ENCODE results near the gene SCMH1.

Gene SCMH1

GRCh38 chr1:41174170-41174569 lies 67.9 kb downstream of the SCMH1 start:
- no peaks in the 10 kb centered on the region for H3K9me3 ChIP-seq (ENCODE audit: control insufficient read depth in 2 of 2, low read length in 2 of 2)

GRCh38 chr1:41173651-41174050 lies 68.5 kb downstream of the SCMH1 start:
- H3K27me3 ChIP-seq (ENCODE audit: control insufficient read depth in 1 of 2, insufficient read depth in 2 of 2, low read length in 2 of 2) = no peaks in the 10 kb centered on the region
- H3K36me3 ChIP-seq (ENCODE audit: control insufficient read depth in 2 of 2, insufficient read depth in 2 of 2, low read length in 2 of 2) = no peaks in the 10 kb centered on the region
- no peak overlapping the region for H3K9ac ChIP-seq (ENCODE audit: low read length in 2 of 2)
- H3K4me1 ChIP-seq (ENCODE audit: control insufficient read depth, insufficient read depth, low read length) = no peaks in the 10 kb centered on the region
- no peak overlapping the region for H3K4me3 ChIP-seq (ENCODE audit: low read length in 2 of 2)
- H3K9me3 ChIP-seq (ENCODE audit: control insufficient read depth in 2 of 2, low read length in 2 of 2) = no peaks in the 10 kb centered on the region
- H3K27ac ChIP-seq (ENCODE audit: low read length) = no peak overlapping the region

More at GRCh38 chr1:41174170-41174569, 67.9 kb downstream of the SCMH1 start:
- Histone ChIP-seq H3K4me1 (ENCODE audit: control insufficient read depth, insufficient read depth, low read length) (no peaks in the 10 kb centered on the region), H3K9ac (ENCODE audit: low read length in 2 of 2) (no peak overlapping the region), H3K4me3 (ENCODE audit: low read length in 2 of 2) (no peak overlapping the region), H3K27me3 (ENCODE audit: control insufficient read depth in 1 of 2, insufficient read depth in 2 of 2, low read length in 2 of 2) (no peaks in the 10 kb centered on the region), H3K27ac (ENCODE audit: low read length) (no peak overlapping the region), H3K36me3 (ENCODE audit: control insufficient read depth in 2 of 2, insufficient read depth in 2 of 2, low read length in 2 of 2) (no peaks in the 10 kb centered on the region)

GRCh38 chr1:41171266-41171874 lies 70.7 kb downstream of the SCMH1 start:
- no peaks in the 10 kb centered on the region for H3K4me1 ChIP-seq (ENCODE audit: control insufficient read depth, insufficient read depth, low read length)
- no peaks in the 10 kb centered on the region for H3K27me3 ChIP-seq (ENCODE audit: control insufficient read depth in 1 of 2, insufficient read depth in 2 of 2, low read length in 2 of 2)
- H3K4me3 ChIP-seq (ENCODE audit: low read length in 2 of 2) = no peak overlapping the region
- H3K36me3 ChIP-seq (ENCODE audit: control insufficient read depth in 2 of 2, insufficient read depth in 2 of 2, low read length in 2 of 2) = no peaks in the 10 kb centered on the region
- H3K27ac ChIP-seq (ENCODE audit: low read length) = no peak overlapping the region
- H3K9ac ChIP-seq (ENCODE audit: low read length in 2 of 2) = no peak overlapping the region
- H3K9me3 ChIP-seq (ENCODE audit: control insufficient read depth in 2 of 2, low read length in 2 of 2) = no peaks in the 10 kb centered on the region

- Histone ChIP-seq H3K36me3 (ENCODE audit: control insufficient read depth in 2 of 2, insufficient read depth in 2 of 2, low read length in 2 of 2) (no peaks in the 10 kb centered on the region), H3K4me1 (ENCODE audit: control insufficient read depth, insufficient read depth, low read length) (no peaks in the 10 kb centered on the region)
Measured at GRCh38 chr1:41169799-41170180, 72.3 kb downstream of the SCMH1 start.

GRCh38 chr1:41169066-41169798 lies 72.9 kb downstream of the SCMH1 start:
- Histone ChIP-seq H3K9me3 (ENCODE audit: control insufficient read depth in 2 of 2, low read length in 2 of 2) (no peaks in the 10 kb centered on the region), H3K4me1 (ENCODE audit: control insufficient read depth, insufficient read depth, low read length) (no peaks in the 10 kb centered on the region), H3K9ac (ENCODE audit: low read length in 2 of 2) (no peak overlapping the region), H3K27ac (ENCODE audit: low read length) (no peak overlapping the region), H3K27me3 (ENCODE audit: control insufficient read depth in 1 of 2, insufficient read depth in 2 of 2, low read length in 2 of 2) (no peaks in the 10 kb centered on the region), H3K36me3 (ENCODE audit: control insufficient read depth in 2 of 2, insufficient read depth in 2 of 2, low read length in 2 of 2) (no peaks in the 10 kb centered on the region), H3K4me3 (ENCODE audit: low read length in 2 of 2) (no peak overlapping the region)

More at GRCh38 chr1:41169799-41170180, 72.3 kb downstream of the SCMH1 start:
- Histone ChIP-seq H3K9ac (ENCODE audit: low read length in 2 of 2) (no peak overlapping the region), H3K4me3 (ENCODE audit: low read length in 2 of 2) (no peak overlapping the region), H3K27ac (ENCODE audit: low read length) (no peak overlapping the region), H3K9me3 (ENCODE audit: control insufficient read depth in 2 of 2, low read length in 2 of 2) (no peaks in the 10 kb centered on the region), H3K27me3 (ENCODE audit: control insufficient read depth in 1 of 2, insufficient read depth in 2 of 2, low read length in 2 of 2) (no peaks in the 10 kb centered on the region)

- no peaks in the 10 kb centered on the region for H3K27me3 ChIP-seq (ENCODE audit: control insufficient read depth in 1 of 2, insufficient read depth in 2 of 2, low read length in 2 of 2)
- H3K9me3 ChIP-seq (ENCODE audit: control insufficient read depth in 2 of 2, low read length in 2 of 2) = no peaks in the 10 kb centered on the region
- no peaks in the 10 kb centered on the region for H3K36me3 ChIP-seq (ENCODE audit: control insufficient read depth in 2 of 2, insufficient read depth in 2 of 2, low read length in 2 of 2)
- H3K27ac ChIP-seq (ENCODE audit: low read length) = no peak overlapping the region
- no peak overlapping the region for H3K4me3 ChIP-seq (ENCODE audit: low read length in 2 of 2)
- no peak overlapping the region for H3K9ac ChIP-seq (ENCODE audit: low read length in 2 of 2)
- no peaks in the 10 kb centered on the region for H3K4me1 ChIP-seq (ENCODE audit: control insufficient read depth, insufficient read depth, low read length)
Measured at GRCh38 chr1:41167667-41168066, 74.4 kb downstream of the SCMH1 start.

GRCh38 chr1:41164727-41165126 lies 77.4 kb downstream of the SCMH1 start:
- Histone ChIP-seq H3K27me3 (ENCODE audit: control insufficient read depth in 1 of 2, insufficient read depth in 2 of 2, low read length in 2 of 2) (no peaks in the 10 kb centered on the region), H3K9me3 (ENCODE audit: control insufficient read depth in 2 of 2, low read length in 2 of 2) (no peaks in the 10 kb centered on the region), H3K4me1 (ENCODE audit: control insufficient read depth, insufficient read depth, low read length) (no peaks in the 10 kb centered on the region), H3K4me3 (ENCODE audit: low read length in 2 of 2) (no peak overlapping the region), H3K27ac (ENCODE audit: low read length) (no peak overlapping the region), H3K9ac (ENCODE audit: low read length in 2 of 2) (no peak overlapping the region), H3K36me3 (ENCODE audit: control insufficient read depth in 2 of 2, insufficient read depth in 2 of 2, low read length in 2 of 2) (no peaks in the 10 kb centered on the region)

- no peak overlapping the region for H3K9ac ChIP-seq (ENCODE audit: low read length in 2 of 2)
- no peaks in the 10 kb centered on the region for H3K27me3 ChIP-seq (ENCODE audit: control insufficient read depth in 1 of 2, insufficient read depth in 2 of 2, low read length in 2 of 2)
- no peak overlapping the region for H3K27ac ChIP-seq (ENCODE audit: low read length)
- H3K4me3 ChIP-seq (ENCODE audit: low read length in 2 of 2) = no peak overlapping the region
- no peaks in the 10 kb centered on the region for H3K9me3 ChIP-seq (ENCODE audit: control insufficient read depth in 2 of 2, low read length in 2 of 2)
- no peaks in the 10 kb centered on the region for H3K4me1 ChIP-seq (ENCODE audit: control insufficient read depth, insufficient read depth, low read length)
- H3K36me3 ChIP-seq (ENCODE audit: control insufficient read depth in 2 of 2, insufficient read depth in 2 of 2, low read length in 2 of 2) = no peaks in the 10 kb centered on the region
Measured at GRCh38 chr1:41162441-41162840, 79.7 kb downstream of the SCMH1 start.

GRCh38 chr1:41161846-41162245 lies 80.3 kb downstream of the SCMH1 start:
- Histone ChIP-seq H3K27ac (ENCODE audit: low read length) (no peak overlapping the region), H3K4me3 (ENCODE audit: low read length in 2 of 2) (no peak overlapping the region), H3K36me3 (ENCODE audit: control insufficient read depth in 2 of 2, insufficient read depth in 2 of 2, low read length in 2 of 2) (no peaks in the 10 kb centered on the region)

GRCh38 chr1:41160498-41161110 lies 81.5 kb downstream of the SCMH1 start:
- H3K27ac ChIP-seq (ENCODE audit: low read length) = no peak overlapping the region
- no peaks in the 10 kb centered on the region for H3K36me3 ChIP-seq (ENCODE audit: control insufficient read depth in 2 of 2, insufficient read depth in 2 of 2, low read length in 2 of 2)

More at GRCh38 chr1:41161846-41162245, 80.3 kb downstream of the SCMH1 start:
- no peaks in the 10 kb centered on the region for H3K4me1 ChIP-seq (ENCODE audit: control insufficient read depth, insufficient read depth, low read length)
- no peaks in the 10 kb centered on the region for H3K9me3 ChIP-seq (ENCODE audit: control insufficient read depth in 2 of 2, low read length in 2 of 2)
- no peak overlapping the region for H3K9ac ChIP-seq (ENCODE audit: low read length in 2 of 2)
- H3K27me3 ChIP-seq (ENCODE audit: control insufficient read depth in 1 of 2, insufficient read depth in 2 of 2, low read length in 2 of 2) = no peaks in the 10 kb centered on the region

GRCh38 chr1:41158966-41159365 lies 83.1 kb downstream of the SCMH1 start:
- Histone ChIP-seq H3K9me3 (ENCODE audit: control insufficient read depth in 2 of 2, low read length in 2 of 2) (no peaks in the 10 kb centered on the region), H3K9ac (ENCODE audit: low read length in 2 of 2) (peak overlapping the region in 1 of 2 donors; percentile 4), H3K4me1 (ENCODE audit: control insufficient read depth, insufficient read depth, low read length) (no peaks in the 10 kb centered on the region), H3K4me3 (ENCODE audit: low read length in 2 of 2) (no peak overlapping the region), H3K27me3 (ENCODE audit: control insufficient read depth in 1 of 2, insufficient read depth in 2 of 2, low read length in 2 of 2) (no peaks in the 10 kb centered on the region), H3K27ac (ENCODE audit: low read length) (no peak overlapping the region), H3K36me3 (ENCODE audit: control insufficient read depth in 2 of 2, insufficient read depth in 2 of 2, low read length in 2 of 2) (no peaks in the 10 kb centered on the region)

More at GRCh38 chr1:41160498-41161110, 81.5 kb downstream of the SCMH1 start:
- Histone ChIP-seq H3K9ac (ENCODE audit: low read length in 2 of 2) (no peak overlapping the region), H3K4me1 (ENCODE audit: control insufficient read depth, insufficient read depth, low read length) (no peaks in the 10 kb centered on the region), H3K9me3 (ENCODE audit: control insufficient read depth in 2 of 2, low read length in 2 of 2) (no peaks in the 10 kb centered on the region), H3K27me3 (ENCODE audit: control insufficient read depth in 1 of 2, insufficient read depth in 2 of 2, low read length in 2 of 2) (no peaks in the 10 kb centered on the region), H3K4me3 (ENCODE audit: low read length in 2 of 2) (no peak overlapping the region)

Data from stomach smooth muscle (tissue), 2 donors.